Urinary bladder (tissue), 4 donors: ENCODE data around the gene SAMD13. TPM values are rescaled to one million over a fixed set of nuclear protein-coding genes. Genes with fewer than 3 reads are reported as not detected.
A peak's percentile ranks its signal among the peaks of the same experiment; 100 is the strongest.
"Not testable (repeated sequence)": the region's sequence is repeated elsewhere in the genome, so short reads cannot be mapped to it uniquely, and the experiment has no call there.

Experiments
- DNase-seq: peaks from one replicate; pipeline ENCODE4 v3.0.0-alpha.2; 2015; ENCODE audit errors: extremely low spot score
- H3K27ac ChIP-seq: one replicate; pipeline ENCODE4 v1.5.1; 2013; ENCODE audit warnings: low read depth, mild to moderate bottlenecking, moderate library complexity
- H3K36me3 ChIP-seq: one replicate; pipeline ENCODE4 v1.6.1; 2013; ENCODE audit warnings: mild to moderate bottlenecking, moderate library complexity; ENCODE audit not compliant: insufficient read depth
- H3K4me1 ChIP-seq: one replicate; pipeline ENCODE4 v1.6.1; 2013; ENCODE audit warnings: mild to moderate bottlenecking, moderate library complexity; ENCODE audit not compliant: insufficient read depth
- H3K4me3 ChIP-seq: one replicate; pipeline ENCODE4 v1.5.1; 2013; ENCODE audit warnings: low read depth, low read length
- WGBS: extraction: QIAGEN DNeasy Blood & Tissue Kit; methylation state at CpG from one replicate; pipeline ENCODE4 v1.1.7; 2013; 5-methylcytosine and 5-hydroxymethylcytosine counted together
- polyA plus RNA-seq: library from polyadenylated mRNA; stranded (reverse); fragments of 200-250 nt; gene quantifications from one replicate; pipeline ENCODE4 v1.2.3, GENCODE V29; 2013
- total RNA-seq: library from RNA; depleted of rRNA; stranded (reverse); fragments of >200 nt; gene quantifications from one replicate; pipeline ENCODE4 v1.2.3, GENCODE V29; 2014
- donor health status: healthy with polysubstance abuse.
- donor health status: healthy.

The SAMD13 gene
- total and polyA plus RNA-seq, 2 donors, result 1.2 to 8.1 TPM

GRCh38 chr1:84269306-84269705 lies 32.2 kb upstream of the SAMD13 start:
- WGBS, result 63% methylated on average over 2 of the region's 2 CpGs
- DNase-seq, result no peak
- Histone ChIP-seq H3K4me1 (no peaks in the 10 kb centered on the region), H3K4me3 (no peak overlapping the region), H3K27ac (no peak overlapping the region), H3K36me3 (no peaks in the 10 kb centered on the region)

DNA sequence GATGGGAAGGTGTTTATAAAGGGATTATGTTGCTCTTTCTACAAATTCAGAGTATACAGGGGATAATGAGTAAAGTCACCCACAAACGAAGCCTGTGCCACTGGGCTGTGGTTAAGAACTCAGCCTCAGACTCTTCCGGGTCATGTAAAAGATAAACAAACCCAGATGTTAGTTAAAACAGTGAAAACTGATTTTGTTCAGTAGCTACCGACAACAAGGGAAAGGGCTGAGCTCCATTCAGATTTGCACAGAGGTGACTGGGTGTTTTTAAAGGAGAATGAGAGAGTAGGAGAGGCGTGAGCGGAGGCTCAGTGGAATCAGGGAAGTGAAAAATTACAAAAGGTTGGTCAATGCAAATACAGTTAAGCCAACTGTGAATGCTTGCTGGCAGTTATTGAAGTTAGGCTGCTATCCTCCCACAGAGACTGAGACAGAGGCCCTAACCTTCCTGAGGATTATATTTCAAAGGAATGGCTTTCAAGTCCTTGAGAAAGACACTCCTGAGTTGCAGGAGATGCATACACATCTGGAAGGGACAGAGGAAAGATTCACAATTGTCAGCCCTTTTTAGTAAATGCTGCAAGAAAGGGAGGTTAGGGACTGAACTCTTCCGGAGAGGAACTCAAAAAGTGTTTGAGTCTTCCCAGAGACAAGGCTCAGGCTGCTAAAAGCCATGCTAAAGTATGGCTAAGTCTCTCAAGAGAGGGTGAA lies 29.9 kb upstream of the SAMD13 start:
- H3K27ac ChIP-seq, result peak overlapping the region; percentile 15
- H3K36me3 ChIP-seq, result no peaks in the 10 kb centered on the region
- 38% methylated on average over 6 of the region's 6 CpGs for WGBS
- no peak for DNase-seq
- no peak overlapping the region for H3K4me3 ChIP-seq
- no peaks in the 10 kb centered on the region for H3K4me1 ChIP-seq

GRCh38 chr1:84272401-84272800 lies 29.1 kb upstream of the SAMD13 start:
- no peaks in the 10 kb centered on the region for H3K4me1 ChIP-seq
- no peaks in the 10 kb centered on the region for H3K36me3 ChIP-seq
- DNase-seq, result no peak
- no peak overlapping the region for H3K4me3 ChIP-seq
- H3K27ac ChIP-seq, result no peak overlapping the region
- WGBS, result 80% methylated on average over 1 of the region's 1 CpG

- WGBS, result 98% methylated on average over 1 of the region's 1 CpG
- no peaks in the 10 kb centered on the region for H3K36me3 ChIP-seq
Observed at GRCh38 chr1:84277343-84278059, 24.0 kb upstream of the SAMD13 start.

GRCh38 chr1:84278905-84279304 lies 22.6 kb upstream of the SAMD13 start:
- H3K4me3 ChIP-seq, result no peak overlapping the region
- 52% methylated on average over 7 of the region's 7 CpGs for WGBS
- H3K27ac ChIP-seq, result no peak overlapping the region
- no peak for DNase-seq
- no peaks in the 10 kb centered on the region for H3K36me3 ChIP-seq
- H3K4me1 ChIP-seq, result no peaks in the 10 kb centered on the region

More at GRCh38 chr1:84277343-84278059, 24.0 kb upstream of the SAMD13 start:
- H3K4me1 ChIP-seq, result no peaks in the 10 kb centered on the region
- no peak overlapping the region for H3K27ac ChIP-seq
- no peak overlapping the region for H3K4me3 ChIP-seq
- no peak for DNase-seq

GRCh38 chr1:84280912-84281311 lies 20.6 kb upstream of the SAMD13 start:
- H3K4me3 ChIP-seq, result no peak overlapping the region

DNA sequence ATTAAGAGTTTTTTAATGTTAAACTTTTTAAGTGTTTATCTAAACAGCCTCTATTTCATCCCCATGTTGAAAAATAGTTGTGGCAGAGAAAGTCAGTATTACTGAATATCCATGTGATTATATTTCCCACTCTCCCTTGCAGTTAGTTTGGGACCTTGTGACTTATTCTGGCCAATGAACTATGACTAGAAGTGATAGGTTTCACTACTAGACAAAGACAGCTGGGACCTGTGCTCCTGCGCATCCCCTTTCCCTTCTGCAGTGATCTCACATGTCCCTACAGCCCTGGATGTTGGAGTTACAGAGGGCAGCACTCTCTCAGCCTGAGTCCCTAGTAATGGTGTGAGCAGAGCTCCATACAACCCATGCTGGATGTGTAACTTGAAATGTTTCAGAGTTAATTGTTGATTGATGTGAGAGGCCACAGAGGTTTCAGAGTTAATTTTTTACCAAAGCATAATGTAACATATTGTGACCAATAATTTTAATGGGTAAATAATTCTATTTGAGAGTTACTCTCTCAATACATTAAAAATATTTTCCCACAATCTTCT lies 18.7 kb upstream of the SAMD13 start:
- Histone ChIP-seq H3K4me3 (no peak overlapping the region), H3K36me3 (no peaks in the 10 kb centered on the region), H3K4me1 (no peaks in the 10 kb centered on the region), H3K27ac (no peak overlapping the region)
- 98% methylated on average over 1 of the region's 1 CpG for WGBS
- DNase-seq, result no peak

More at GRCh38 chr1:84280912-84281311, 20.6 kb upstream of the SAMD13 start:
- DNase-seq, result no peak
- Histone ChIP-seq H3K27ac (no peak overlapping the region), H3K4me1 (no peaks in the 10 kb centered on the region), H3K36me3 (no peaks in the 10 kb centered on the region)

- no peak overlapping the region for H3K27ac ChIP-seq
- 65% methylated on average over 1 of the region's 1 CpG for WGBS
- no peak for DNase-seq
Observed at GRCh38 chr1:84283381-84283780, 18.1 kb upstream of the SAMD13 start.

DNA sequence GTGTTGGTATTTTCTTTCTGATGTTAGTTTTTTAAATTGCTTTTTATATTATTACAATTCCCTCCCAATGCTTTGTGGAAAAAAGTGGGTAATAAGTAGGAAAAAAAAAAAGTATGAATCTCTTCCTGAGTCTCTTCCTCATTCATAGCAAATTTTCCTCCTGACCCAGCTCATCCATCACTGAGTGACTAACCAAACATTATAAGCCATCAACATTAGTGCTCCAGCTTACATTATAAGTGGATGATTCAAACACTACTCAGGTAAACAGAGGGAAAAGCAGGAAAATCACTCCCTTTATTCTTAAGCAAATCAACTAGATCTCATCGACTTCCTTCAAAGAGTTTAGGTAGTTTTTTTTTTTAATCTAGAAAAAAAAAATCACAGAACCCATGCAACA lies 15.4 kb upstream of the SAMD13 start:
- no peak overlapping the region for H3K4me3 ChIP-seq
- WGBS, result 91% methylated on average over 1 of the region's 1 CpG
- H3K4me1 ChIP-seq, result no peaks in the 10 kb centered on the region
- no peak overlapping the region for H3K27ac ChIP-seq
- DNase-seq, result no peak
- H3K36me3 ChIP-seq, result no peaks in the 10 kb centered on the region

More at GRCh38 chr1:84283381-84283780, 18.1 kb upstream of the SAMD13 start:
- Histone ChIP-seq H3K36me3 (no peaks in the 10 kb centered on the region), H3K4me1 (no peaks in the 10 kb centered on the region), H3K4me3 (no peak overlapping the region)

DNA sequence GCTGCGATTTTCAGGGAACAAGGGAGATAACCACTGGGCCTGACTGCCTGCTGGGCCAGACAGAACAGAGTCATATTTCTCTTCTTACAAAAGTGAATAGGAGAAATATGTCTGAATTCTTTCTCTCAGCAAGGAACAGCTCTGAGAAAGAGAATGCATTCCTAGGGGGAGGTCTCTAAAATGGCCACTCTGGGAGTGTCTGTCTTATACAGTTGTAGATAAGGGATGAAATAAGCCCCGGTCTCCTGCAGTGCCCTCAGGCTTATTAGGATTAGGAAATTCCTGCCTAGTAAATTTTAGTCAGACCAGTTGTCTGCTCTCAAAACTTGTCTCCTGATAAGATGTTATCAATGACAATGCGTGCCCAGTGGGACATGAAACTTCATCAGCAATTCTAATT lies 14.1 kb upstream of the SAMD13 start:
- not testable (repeated sequence) for H3K4me1 ChIP-seq, H3K27ac ChIP-seq, DNase-seq, H3K36me3 ChIP-seq, H3K4me3 ChIP-seq
- WGBS, result 54% methylated on average over 3 of the region's 3 CpGs

GRCh38 chr1:84289169-84289785 lies 12.2 kb upstream of the SAMD13 start:
- Histone ChIP-seq H3K36me3 (no peaks in the 10 kb centered on the region), H3K27ac (no peak overlapping the region), H3K4me1 (no peaks in the 10 kb centered on the region), H3K4me3 (no peak overlapping the region)
- no peak for DNase-seq
- 85% methylated on average over 2 of the region's 2 CpGs for WGBS

DNA sequence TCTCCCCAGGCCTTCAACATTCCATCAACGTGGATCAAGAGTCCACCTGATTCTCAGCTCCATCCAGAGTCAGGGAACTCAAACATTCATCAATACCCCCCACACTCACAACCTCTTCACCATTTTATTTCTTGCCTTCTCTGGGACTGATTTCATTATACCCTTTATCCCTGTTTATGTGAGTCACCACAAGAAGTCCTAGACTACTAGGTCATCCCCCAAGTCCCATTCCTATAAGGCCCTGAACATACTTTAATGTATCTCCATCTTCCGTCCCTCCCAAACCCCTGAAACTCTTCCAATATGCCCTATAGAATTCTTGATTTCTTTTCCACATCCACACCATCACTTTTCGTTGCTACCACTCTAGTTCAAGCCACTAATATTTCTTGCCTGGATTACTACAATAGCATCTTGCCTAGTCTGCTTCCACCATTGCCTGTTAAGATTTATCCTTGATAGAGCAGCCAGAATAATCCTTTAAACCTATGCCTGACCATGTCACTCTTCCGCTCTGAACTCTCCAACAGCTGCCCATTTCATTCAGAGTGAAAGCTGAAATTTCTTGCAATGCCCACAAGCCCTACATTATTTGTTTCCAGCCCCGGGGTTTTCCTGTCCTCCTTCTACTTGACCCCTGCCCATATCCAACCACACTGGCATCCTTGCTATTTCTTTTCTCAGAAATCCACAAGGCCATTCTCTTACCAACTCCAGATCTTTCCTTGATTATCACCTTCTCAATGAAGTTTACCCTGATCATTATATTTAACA lies 9.4 kb upstream of the SAMD13 start:
- no peak overlapping the region for H3K4me3 ChIP-seq
- DNase-seq, result no peak
- no peaks in the 10 kb centered on the region for H3K36me3 ChIP-seq
- no peaks in the 10 kb centered on the region for H3K4me1 ChIP-seq
- 88% methylated on average over 5 of the region's 5 CpGs for WGBS
- no peak overlapping the region for H3K27ac ChIP-seq

GRCh38 chr1:84293766-84294165 lies 7.7 kb upstream of the SAMD13 start:
- Histone ChIP-seq H3K27ac (no peak overlapping the region), H3K36me3 (no peaks in the 10 kb centered on the region), H3K4me3 (no peak overlapping the region), H3K4me1 (no peaks in the 10 kb centered on the region)
- no peak for DNase-seq
- 91% methylated on average over 2 of the region's 2 CpGs for WGBS
